Activated B cell treated with CpG ODN at 0.5 μM for 24 hours (primary cell): ENCODE measurements around the gene TRIOBP. TPM values are rescaled to one million over a fixed set of nuclear protein-coding genes. Genes with fewer than 3 reads are reported as not detected.
A peak's percentile ranks its signal among the peaks of the same experiment; 100 is the strongest.

Experiments used
- ATAC-seq: fragments of 200-7000 bp; cut with Tn5 transposase; one replicate; pipeline ENCODE4 v1.10.0; 2021; ENCODE audit warnings: low read depth, mild to moderate bottlenecking, moderate library complexity
- CTCF ChIA-PET: fragments of 350-600 bp; sonication (Branson Sonifier 250); formaldehyde crosslinking; loops from one replicate; lab custom pipeline; 2021; ENCODE audit warnings: antibody characterized with exemption; lab: Charles Lee
- POLR2A ChIA-PET: fragments of 350-600 bp; sonication (Branson Sonifier 250); formaldehyde crosslinking; loops from one replicate; lab custom pipeline; 2021; ENCODE audit warnings: antibody characterized with exemption; lab: Charles Lee
- DNase-seq: peaks from one replicate; pipeline ENCODE4 v3.0.0; 2022
- H3K27ac Mint-ChIP-seq: one replicate; pipeline ENCODE4 v1.8.0; 2020; ENCODE audit warnings: mixed read lengths
- H3K27me3 Mint-ChIP-seq: one replicate; pipeline ENCODE4 v1.8.0; 2021; ENCODE audit warnings: mixed read lengths
- H3K36me3 Mint-ChIP-seq: one replicate; pipeline ENCODE4 v1.8.0; 2021; ENCODE audit warnings: low read depth, mixed read lengths
- H3K4me1 Mint-ChIP-seq: one replicate; pipeline ENCODE4 v1.8.0; 2021; ENCODE audit warnings: mixed read lengths
- H3K4me3 Mint-ChIP-seq: one replicate; pipeline ENCODE4 v1.8.0; 2020; ENCODE audit warnings: mild to moderate bottlenecking, mixed read lengths
- H3K9me3 Mint-ChIP-seq: one replicate; pipeline ENCODE4 v1.8.0; 2020; ENCODE audit warnings: mixed read lengths
- CTCF ChIP-seq: fragments of 200-600 bp; IDR thresholded peaks from one replicate; pipeline ENCODE4 v1.8.0; 2022; ENCODE audit warnings: antibody characterized with exemption, mild to moderate bottlenecking
- intact Hi-C: fragments of 100-400 bp; cut with micrococcal nuclease; formaldehyde crosslinking; loops from one replicate; pipeline ENCODE4 v1.15.1; 2024
- total RNA-seq: library from RNA; stranded (reverse); gene quantifications from 2 replicates; pipeline ENCODE4 v1.2.3, GENCODE V29; 2022

The TRIOBP gene
- total RNA-seq, 1 donor from 2014 or later: 27.4 TPM

- ATAC-seq: no peak
- POLR2A ChIA-PET: interaction anchor here (0.5 to 9.7 kb wide), 4 partner anchors 9 to 471 kb away, joined by 4 to 181 read pairs (median 7); partner anchors contain the start of gene PDXP
- peaks cover 26% of the 10 kb centered on the region for H3K36me3 Mint-ChIP-seq
- H3K4me3 Mint-ChIP-seq: no peak overlapping the region
- H3K9me3 Mint-ChIP-seq: no peaks in the 10 kb centered on the region
- no peak for TF ChIP-seq CTCF
- no peaks in the 10 kb centered on the region for H3K27me3 Mint-ChIP-seq
- no peak for DNase-seq
- CTCF ChIA-PET: interaction anchor here (0.6 kb wide), 1 partner anchor 28 kb away, joined by 3 read pairs; no protein-coding TSS in a partner anchor
- intact Hi-C loops: no loop called here
- no peak overlapping the region for H3K27ac Mint-ChIP-seq
- H3K4me1 Mint-ChIP-seq: peaks cover 28% of the 10 kb centered on the region
These were observed 27.3 kb upstream of the TRIOBP start for GRCh38 chr22:37669586-37669985.

GRCh38 chr22:37672206-37672919 lies 24.5 kb upstream of the TRIOBP start:
- no peaks in the 10 kb centered on the region for H3K27me3 Mint-ChIP-seq
- H3K4me3 Mint-ChIP-seq: peak overlapping the region; percentile 28
- intact Hi-C loops: no loop called here
- ChIA-PET POLR2A (interaction anchor here (0.8 to 9.7 kb wide), 3 partner anchors 12 to 29 kb away, joined by 3 to 181 read pairs (median 6); partner anchors contain the start of genes NOL12 and PDXP), CTCF (interaction anchor here (1.0 to 2.2 kb wide), 4 partner anchors 9 to 29 kb away, joined by 3 to 14 read pairs (median 6); no protein-coding TSS in a partner anchor)
- TF ChIP-seq CTCF: no peak
- H3K27ac Mint-ChIP-seq: peak overlapping the region; percentile 78
- ATAC-seq (no peak), DNase-seq (peak; percentile 24)
- H3K36me3 Mint-ChIP-seq: peaks cover 4% of the 10 kb centered on the region
- peaks cover 49% of the 10 kb centered on the region for H3K4me1 Mint-ChIP-seq
- no peaks in the 10 kb centered on the region for H3K9me3 Mint-ChIP-seq

GRCh38 chr22:37672920-37673455 lies 23.9 kb upstream of the TRIOBP start:
- DNase-seq (no peak), ATAC-seq (no peak)
- H3K27me3 Mint-ChIP-seq: no peaks in the 10 kb centered on the region
- H3K27ac Mint-ChIP-seq: no peak overlapping the region
- no peaks in the 10 kb centered on the region for H3K9me3 Mint-ChIP-seq
- ChIA-PET POLR2A (interaction anchor here (1.0 to 9.7 kb wide), 3 partner anchors 12 to 30 kb away, joined by 4 to 181 read pairs (median 9); partner anchors contain the start of genes NOL12 and PDXP), CTCF (interaction anchor here (1.5 kb wide), 1 partner anchor 10 kb away, joined by 4 read pairs; no protein-coding TSS in a partner anchor)
- H3K4me3 Mint-ChIP-seq: no peak overlapping the region
- TF ChIP-seq CTCF: no peak
- peaks cover 54% of the 10 kb centered on the region for H3K4me1 Mint-ChIP-seq
- intact Hi-C loops: no loop called here
- peaks cover 6% of the 10 kb centered on the region for H3K36me3 Mint-ChIP-seq

GRCh38 chr22:37674248-37674647 lies 22.6 kb upstream of the TRIOBP start:
- Mint-ChIP-seq H3K27ac (peak overlapping the region; percentile 50), H3K4me3 (peak overlapping the region; percentile 16), H3K9me3 (no peaks in the 10 kb centered on the region), H3K36me3 (peaks cover 6% of the 10 kb centered on the region), H3K4me1 (peaks cover 58% of the 10 kb centered on the region), H3K27me3 (no peaks in the 10 kb centered on the region)
- ATAC-seq (no peak), DNase-seq (no peak)
- CTCF ChIA-PET: interaction anchor here (1.9 to 5.0 kb wide), 4 partner anchors 13 to 66 kb away, joined by 8 to 46 read pairs (median 18); partner anchors contain the start of genes GGA1 and PDXP
- POLR2A ChIA-PET: interaction anchor here (0.7 to 9.7 kb wide), 7 partner anchors 13 to 188 kb away, joined by 3 to 181 read pairs (median 54); partner anchors contain the start of genes GGA1 and PDXP
- intact Hi-C loops: no loop called here
- TF ChIP-seq CTCF: no peak
